Hepatocyte (in vitro differentiated cells): ENCODE data around the gene PRKCA.

Source experiments
- CTCF ChIP-seq: fragments of 200-600 bp; sonication (generic); IDR thresholded peaks from 2 replicates; pipeline ENCODE4 v1.5.1; 2016; ENCODE audit warnings: antibody characterized with exemption, mild to moderate bottlenecking; ENCODE audit not compliant: poor library complexity
- EZH2 ChIP-seq: fragments of 200-600 bp; sonication (generic); IDR thresholded peaks from 2 replicates; pipeline ENCODE4 v1.6.1; 2016; ENCODE audit warnings: antibody characterized with exemption, mild to moderate bottlenecking, borderline replicate concordance

DNA sequence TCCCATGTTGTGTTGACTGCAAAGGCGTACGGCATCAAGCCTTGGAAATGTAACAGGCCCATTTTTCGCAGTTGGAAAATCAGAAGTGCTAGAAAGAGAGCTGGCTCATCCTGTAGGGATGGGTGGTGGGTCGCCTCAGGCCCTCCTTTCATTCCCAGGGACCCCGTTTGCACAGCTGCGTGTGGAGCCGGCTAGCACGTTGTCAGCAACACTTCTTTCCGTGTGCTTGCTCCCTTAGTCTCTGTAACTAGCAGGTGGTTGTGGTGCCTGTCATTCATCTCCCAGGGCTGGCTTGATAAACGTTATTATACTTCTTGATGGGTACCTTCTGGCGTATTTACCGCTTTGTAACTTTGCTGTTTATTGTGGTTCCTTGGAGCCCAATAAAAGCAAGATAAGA is 293.5 kb downstream of the PRKCA start:
- TF ChIP-seq CTCF (no peak), EZH2 (no peak)
